ENCODE measurements around the gene UTY. TPM values are rescaled to one million over a fixed set of nuclear protein-coding genes. Genes with fewer than 3 reads are reported as not detected.

Gene UTY
- total RNA-seq, 2 experiments from 2014 or later = 21.2 to 41.8 TPM

- Mint-ChIP-seq H3K9me3 (ENCODE audit: low read depth) (no peaks in the 10 kb centered on the region), H3K4me3 (peak overlapping the region; percentile 91), H3K27ac (peak overlapping the region; percentile 99), H3K27me3 (no peaks in the 10 kb centered on the region), H3K4me1 (peaks cover 43% of the 10 kb centered on the region), H3K36me3 (peaks cover 20% of the 10 kb centered on the region)
- ATAC-seq = peak; percentile 97
- CTCF ChIA-PET = interaction anchor here (1.4 to 1.9 kb wide), 3 partner anchors 9 to 16 kb away, joined by 3 to 6 read pairs (median 5); no protein-coding TSS in a partner anchor
- peak; percentile 78 for DNase-seq
These were observed 43.6 kb downstream of the UTY start for GRCh38 chrY:13435968-13436937.

- Mint-ChIP-seq H3K4me3 (peak overlapping the region; percentile 91), H3K27me3 (no peaks in the 10 kb centered on the region), H3K4me1 (peaks cover 43% of the 10 kb centered on the region), H3K36me3 (peaks cover 28% of the 10 kb centered on the region), H3K9me3 (ENCODE audit: low read depth) (peaks cover 2% of the 10 kb centered on the region), H3K27ac (peak overlapping the region; percentile 99)
- CTCF ChIA-PET = interaction anchor here (1.4 to 1.7 kb wide), 2 partner anchors 13 to 17 kb away, joined by 3 to 6 read pairs; no protein-coding TSS in a partner anchor
- ATAC-seq = no peak
- DNase-seq = no peak
These were observed 44.4 kb downstream of the UTY start for GRCh38 chrY:13435206-13435967.

DNA sequence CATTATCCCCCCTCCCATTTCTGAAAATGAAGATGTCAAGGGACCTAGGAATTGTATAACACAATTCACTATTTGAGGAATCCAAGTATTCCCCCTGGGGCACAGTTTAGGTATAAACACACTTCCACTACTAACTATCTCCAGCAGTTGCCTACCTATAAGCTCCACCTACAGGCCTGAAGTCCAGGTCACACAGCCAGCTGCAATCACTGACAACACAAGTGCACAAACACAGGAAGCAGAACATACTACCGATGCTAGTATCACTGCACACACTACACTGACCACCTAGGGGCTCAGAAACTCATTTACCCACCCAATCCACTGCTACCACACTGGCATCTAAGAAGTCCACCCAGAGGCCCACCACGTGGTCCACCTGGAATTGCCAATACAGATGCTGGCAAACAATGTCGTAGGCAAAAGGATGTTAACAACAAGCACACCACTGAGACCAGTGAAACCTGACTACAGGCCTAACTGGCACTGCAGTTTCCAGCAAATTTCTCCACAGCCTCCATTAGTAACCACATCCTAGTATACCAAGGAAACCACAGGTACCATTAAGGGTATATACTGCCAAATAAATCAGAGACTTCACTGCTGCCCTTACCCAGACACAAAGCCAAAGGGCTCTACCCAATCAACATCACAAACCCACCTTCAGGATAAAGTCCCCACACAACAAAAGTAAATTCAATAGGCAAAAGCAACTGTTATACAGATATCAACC, 47.4 kb downstream of the UTY start:
- CTCF ChIA-PET = no interaction called here
- Mint-ChIP-seq H3K27me3 (no peaks in the 10 kb centered on the region), H3K27ac (peak overlapping the region; percentile 75), H3K4me3 (peak overlapping the region; percentile 44), H3K36me3 (peaks cover 54% of the 10 kb centered on the region), H3K9me3 (ENCODE audit: low read depth) (peaks cover 18% of the 10 kb centered on the region), H3K4me1 (peaks cover 46% of the 10 kb centered on the region)
- DNase-seq (peak; percentile 41), ATAC-seq (peak; percentile 17)

- Mint-ChIP-seq H3K27ac (no peak overlapping the region), H3K9me3 (ENCODE audit: low read depth) (peaks cover 22% of the 10 kb centered on the region), H3K4me3 (no peak overlapping the region), H3K36me3 (peaks cover 76% of the 10 kb centered on the region), H3K4me1 (peaks cover 44% of the 10 kb centered on the region), H3K27me3 (no peaks in the 10 kb centered on the region)
- no peak for ATAC-seq
- CTCF ChIA-PET = no interaction called here
- no peak for DNase-seq
These were observed 50.3 kb downstream of the UTY start for GRCh38 chrY:13429551-13429950.

DNA sequence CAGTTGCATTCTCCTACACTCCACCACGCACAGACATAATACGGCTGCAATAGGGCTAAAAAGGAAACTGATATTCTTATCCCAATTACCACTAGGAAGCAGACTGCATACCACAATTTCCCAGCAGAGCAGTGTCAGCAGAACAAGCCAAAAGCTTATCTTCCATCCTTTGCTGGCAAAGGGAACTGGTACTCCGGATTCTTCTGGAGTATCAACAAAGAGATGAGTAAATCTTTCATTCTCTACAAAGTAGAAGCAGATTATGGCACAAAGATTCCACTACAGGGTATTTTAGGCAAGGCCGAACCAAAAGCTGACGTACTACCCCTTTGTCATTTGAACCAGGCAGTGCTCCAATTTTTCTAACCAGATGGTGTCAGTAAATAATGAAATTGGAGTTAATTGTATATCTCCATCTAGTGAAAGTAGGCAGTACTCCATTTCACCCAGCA, 56.5 kb downstream of the UTY start:
- H3K27ac Mint-ChIP-seq = no peak overlapping the region
- no peaks in the 10 kb centered on the region for H3K27me3 Mint-ChIP-seq
- H3K36me3 Mint-ChIP-seq = peaks cover 56% of the 10 kb centered on the region
- H3K4me3 Mint-ChIP-seq = no peak overlapping the region
- ATAC-seq (no peak), DNase-seq (no peak)
- CTCF ChIA-PET = no interaction called here
- H3K4me1 Mint-ChIP-seq = peaks cover 23% of the 10 kb centered on the region
- peaks cover 10% of the 10 kb centered on the region for H3K9me3 Mint-ChIP-seq (ENCODE audit: low read depth)

- Mint-ChIP-seq H3K4me3 (no peak overlapping the region), H3K4me1 (peaks cover 9% of the 10 kb centered on the region), H3K27me3 (no peaks in the 10 kb centered on the region), H3K36me3 (peaks cover 15% of the 10 kb centered on the region), H3K9me3 (ENCODE audit: low read depth) (no peaks in the 10 kb centered on the region), H3K27ac (no peak overlapping the region)
- no peak for ATAC-seq
- no peak for DNase-seq
- CTCF ChIA-PET = no interaction called here
These were observed 62.8 kb downstream of the UTY start for GRCh38 chrY:13416869-13417661.

DNA sequence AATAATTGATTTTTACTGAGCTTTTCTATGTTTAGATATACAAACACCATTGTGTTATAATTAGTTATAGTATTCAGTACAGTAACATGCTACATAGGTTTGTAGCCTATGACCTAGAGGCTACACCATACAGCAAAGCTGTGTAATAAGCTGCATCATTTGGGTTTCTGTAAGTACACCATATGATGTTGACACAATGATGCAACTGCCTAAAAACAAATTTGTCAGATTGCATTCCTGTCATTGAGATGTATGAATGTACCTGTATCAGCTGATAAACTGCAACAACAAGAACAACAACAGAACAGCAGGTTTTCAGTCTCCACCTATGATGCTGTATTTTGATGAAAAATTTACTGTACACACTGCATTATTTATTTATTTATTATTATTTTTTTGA, 64.3 kb downstream of the UTY start:
- Mint-ChIP-seq H3K4me1 (peaks cover 9% of the 10 kb centered on the region), H3K9me3 (ENCODE audit: low read depth) (no peaks in the 10 kb centered on the region), H3K27ac (no peak overlapping the region), H3K4me3 (no peak overlapping the region), H3K27me3 (no peaks in the 10 kb centered on the region), H3K36me3 (peaks cover 8% of the 10 kb centered on the region)
- ATAC-seq (no peak), DNase-seq (no peak)
- CTCF ChIA-PET = no interaction called here

DNA sequence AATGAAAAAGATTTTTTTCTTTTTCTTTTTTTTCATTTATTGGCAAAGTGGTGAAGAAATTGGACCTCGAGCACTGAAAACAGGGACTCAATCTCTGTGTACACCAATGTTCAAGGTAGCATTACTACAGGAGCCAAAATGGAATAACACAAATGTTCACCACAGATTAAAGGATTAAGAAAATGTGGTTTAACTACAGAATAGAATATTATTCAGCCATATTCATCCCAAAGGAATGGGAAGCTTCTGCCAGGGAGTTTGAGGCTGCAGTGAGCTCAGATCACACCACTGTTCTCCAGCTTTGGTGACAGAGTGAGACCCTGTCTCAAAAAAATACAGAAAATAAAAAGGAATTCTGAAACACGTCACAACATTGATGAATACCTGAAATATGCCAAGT, 81.0 kb downstream of the UTY start:
- CTCF ChIA-PET = no interaction called here
- Mint-ChIP-seq H3K27ac (no peak overlapping the region), H3K36me3 (peaks cover 11% of the 10 kb centered on the region), H3K27me3 (no peaks in the 10 kb centered on the region), H3K4me3 (no peak overlapping the region), H3K4me1 (peaks cover 4% of the 10 kb centered on the region), H3K9me3 (ENCODE audit: low read depth) (no peaks in the 10 kb centered on the region)
- DNase-seq (no peak), ATAC-seq (no peak)

GRCh38 chrY:13381110-13381683, 98.6 kb downstream of the UTY start:
- Mint-ChIP-seq H3K4me1 (peaks cover 15% of the 10 kb centered on the region), H3K4me3 (no peak overlapping the region), H3K27ac (peak overlapping the region; percentile 20), H3K9me3 (ENCODE audit: low read depth) (no peaks in the 10 kb centered on the region), H3K27me3 (no peaks in the 10 kb centered on the region), H3K36me3 (peaks cover 9% of the 10 kb centered on the region)
- DNase-seq = no peak
- no peak for ATAC-seq
- CTCF ChIA-PET = no interaction called here

- CTCF ChIA-PET = interaction anchor here (1.0 to 1.3 kb wide), 2 partner anchors 13 to 28 kb away, joined by 3 to 4 read pairs; no protein-coding TSS in a partner anchor
- peaks cover 15% of the 10 kb centered on the region for H3K4me1 Mint-ChIP-seq
- H3K9me3 Mint-ChIP-seq (ENCODE audit: low read depth) = no peaks in the 10 kb centered on the region
- peaks cover 5% of the 10 kb centered on the region for H3K36me3 Mint-ChIP-seq
- H3K27ac Mint-ChIP-seq = peak overlapping the region; percentile 66
- peak; percentile 57 for ATAC-seq
- H3K4me3 Mint-ChIP-seq = peak overlapping the region; percentile 55
- no peak for DNase-seq
- H3K27me3 Mint-ChIP-seq = no peaks in the 10 kb centered on the region
These were observed 108.7 kb downstream of the UTY start for GRCh38 chrY:13370868-13371800.

DNA sequence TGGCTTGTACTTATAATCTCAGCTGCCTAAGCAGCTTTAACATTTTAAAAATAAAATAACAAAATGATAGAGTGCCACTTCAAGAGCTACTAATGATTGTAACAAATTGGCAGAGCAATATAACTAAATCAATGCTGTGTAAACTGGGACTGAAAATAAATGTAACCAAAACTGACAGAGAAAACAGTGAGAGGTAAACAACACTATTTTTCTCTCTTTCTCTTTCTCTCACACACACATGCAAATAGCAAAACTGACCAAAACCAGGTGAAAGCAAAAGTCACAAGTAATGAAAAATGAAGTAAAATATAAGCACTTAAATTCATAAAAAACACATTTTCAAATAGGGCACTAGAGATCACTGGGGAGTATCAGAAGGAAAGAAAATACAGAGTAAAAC, 109.6 kb downstream of the UTY start:
- Mint-ChIP-seq H3K4me3 (peak overlapping the region; percentile 55), H3K36me3 (peaks cover 6% of the 10 kb centered on the region), H3K4me1 (peaks cover 15% of the 10 kb centered on the region), H3K27me3 (no peaks in the 10 kb centered on the region), H3K9me3 (ENCODE audit: low read depth) (no peaks in the 10 kb centered on the region), H3K27ac (peak overlapping the region; percentile 5)
- CTCF ChIA-PET = interaction anchor here (1.3 kb wide), 1 partner anchor 27 kb away, joined by 4 read pairs; no protein-coding TSS in a partner anchor
- ATAC-seq (no peak), DNase-seq (no peak)

Data from activated CD8-positive, alpha-beta memory T cell treated with anti-CD3 and anti-CD28 coated beads, Interleukin-2, amount 10 ng/mL, durations not matched to agents 7 days and 5 days (primary cell).